Endothelial cell of umbilical vein (primary cell): ENCODE data around the gene STK24. TPM values are rescaled to one million over a fixed set of nuclear protein-coding genes. Genes with fewer than 3 reads are reported as not detected.

Experiments used
- BruUV-seq: library from RNA; stranded (reverse); fragments of 400-500 nt; replicated peaks from 2 replicates; lab custom pipeline; 2021; lab: Mats Ljungman, UMichigan
- CTCF ChIA-PET: fragments of 300-600, 350-600 bp; sonication (Branson Sonifier 250); formaldehyde crosslinking; loops from one replicate; lab custom pipeline; 2021; ENCODE audit warnings: antibody characterized with exemption, inconsistent platforms; lab: Charles Lee
- POLR2A ChIA-PET: fragments of 300-600, 350-600 bp; sonication (Branson Sonifier 250); formaldehyde crosslinking; loops from one replicate; lab custom pipeline; 2021; ENCODE audit warnings: antibody characterized with exemption, inconsistent platforms; lab: Charles Lee
- DNase-seq: peaks from one replicate; pipeline ENCODE4 v3.0.0-alpha.2; 2011; ENCODE audit warnings: low read depth, low spot score
- FAIRE-seq: peaks from 2 replicates; lab custom pipeline; 2011; peaks lifted over from hg19 to GRCh38; lab: Jason Lieb, UNC
- H2AFZ ChIP-seq: 2 replicates; pipeline ENCODE4 v1.6.0; 2012; ENCODE audit warnings: low read depth, low read length, control low read depth, inconsistent platforms
- H3K27ac ChIP-seq: 2 replicates; pipeline ENCODE4 v1.5.1; 2011; ENCODE audit warnings: low read depth, mild to moderate bottlenecking, control low read depth, low read length, moderate library complexity; ENCODE audit not compliant: insufficient read depth
- H3K27me3 ChIP-seq, 2 experiments: 2 replicates each; pipeline versions ENCODE4 v1.6.0 to v1.6.1; 2011; ENCODE audit warnings: low read length in 2 of 2, mixed read lengths in 1 of 2; ENCODE audit not compliant: control insufficient read depth in 2 of 2, insufficient read depth in 2 of 2
- H3K36me3 ChIP-seq, 2 experiments: 2 replicates in 1 of 2; 3 replicates in 1 of 2; pipeline ENCODE4 v1.5.1; 2011; ENCODE audit warnings: low read length in 2 of 2, mild to moderate bottlenecking in 1 of 2, moderate library complexity in 1 of 2; ENCODE audit not compliant: control insufficient read depth in 2 of 2, insufficient read depth in 2 of 2; ENCODE audit errors: extremely low read depth in 1 of 2
- H3K4me1 ChIP-seq: 3 replicates; pipeline ENCODE4 v1.5.1; 2011; ENCODE audit warnings: mild to moderate bottlenecking, low read length; ENCODE audit not compliant: control insufficient read depth, insufficient read depth; ENCODE audit errors: extremely low read depth
- H3K4me2 ChIP-seq: 2 replicates; pipeline ENCODE4 v1.6.1; 2011; ENCODE audit warnings: low read length, control low read depth, mixed read lengths; ENCODE audit not compliant: insufficient read depth
- H3K4me3 ChIP-seq, 3 experiments: fragments of 200-600 bp in 1 of 3; sonication (generic), shearing (Covaris generic) in 1 of 3; replicated peaks in 1 of 3; 2 replicates each; pipeline ENCODE4 v1.5.1; 2011 to 2016; ENCODE audit warnings: control low read depth in 3 of 3, low read length in 3 of 3, mild to moderate bottlenecking in 2 of 3, inconsistent platforms in 1 of 3, low read depth in 1 of 3, moderate library complexity in 1 of 3; ENCODE audit not compliant: insufficient read depth in 1 of 3
- H3K79me2 ChIP-seq: 2 replicates; pipeline ENCODE4 v1.6.0; 2012; ENCODE audit warnings: low read length, inconsistent platforms; ENCODE audit not compliant: control insufficient read depth, insufficient read depth
- H3K9ac ChIP-seq: replicated peaks from 2 replicates; pipeline ENCODE3; 2011; ENCODE audit warnings: low read length, control low read depth; ENCODE audit not compliant: insufficient read depth; ENCODE audit errors: extremely low read depth
- H3K9me1 ChIP-seq: replicated peaks from 3 replicates; pipeline ENCODE4 v1.6.0; 2011; ENCODE audit warnings: mild to moderate bottlenecking, low read length; ENCODE audit not compliant: control insufficient read depth, insufficient read depth; ENCODE audit errors: extremely low read depth
- H3K9me3 ChIP-seq: replicated peaks from 2 replicates; pipeline ENCODE4 v1.5.1; 2012; ENCODE audit warnings: low read length, inconsistent platforms; ENCODE audit not compliant: control insufficient read depth, insufficient read depth
- H4K20me1 ChIP-seq: replicated peaks from 2 replicates; pipeline ENCODE3; 2011; ENCODE audit warnings: mild to moderate bottlenecking, low read length; ENCODE audit not compliant: control insufficient read depth, insufficient read depth; ENCODE audit errors: extremely low read depth
- CTCF ChIP-seq, 2 donors: IDR thresholded peaks; 1 replicate in 1 of 2; 2 replicates in 1 of 2; pipeline ENCODE4 v1.5.1; 2011; ENCODE audit warnings: low read length in 2 of 2, mild to moderate bottlenecking in 2 of 2, moderate library complexity in 2 of 2, control low read depth in 1 of 2, inconsistent platforms in 1 of 2, low read depth in 1 of 2; ENCODE audit not compliant: insufficient read depth in 1 of 2; ENCODE audit errors: extremely low read depth in 1 of 2
- EZH2 ChIP-seq: IDR thresholded peaks from 2 replicates; pipeline ENCODE4 v1.6.1; 2012; ENCODE audit warnings: borderline replicate concordance, low read depth, mild to moderate bottlenecking, moderate library complexity, low read length, inconsistent platforms; ENCODE audit not compliant: severe bottlenecking
- FOS ChIP-seq: IDR thresholded peaks from 2 replicates; pipeline ENCODE4 v1.6.1; 2011; ENCODE audit warnings: mild to moderate bottlenecking, low read length, moderate library complexity, borderline replicate concordance; ENCODE audit not compliant: insufficient read depth
- GATA2 ChIP-seq: IDR thresholded peaks from 2 replicates; pipeline ENCODE4 v1.7.0; 2011; ENCODE audit warnings: low read depth, mild to moderate bottlenecking, moderate library complexity, mixed read lengths, low read length; ENCODE audit not compliant: insufficient read length, insufficient read depth
- JUN ChIP-seq: IDR thresholded peaks from 2 replicates; pipeline ENCODE4 v1.6.1; 2011; ENCODE audit warnings: borderline replicate concordance, low read depth; ENCODE audit not compliant: insufficient read length, insufficient read depth
- MAX ChIP-seq: IDR thresholded peaks from 2 replicates; pipeline ENCODE4 v1.6.1; 2011; ENCODE audit not compliant: insufficient read depth, insufficient read length
- MYC ChIP-seq: IDR thresholded peaks from one replicate; pipeline ENCODE4 v1.6.1; 2011; ENCODE audit warnings: mild to moderate bottlenecking, low read depth, low read length
- POLR2A ChIP-seq: IDR thresholded peaks from 2 replicates; pipeline ENCODE4 v1.6.1; 2012; ENCODE audit warnings: low read depth, mild to moderate bottlenecking, control low read depth, low read length
- POLR2AphosphoS5 ChIP-seq: IDR thresholded peaks from 2 replicates; pipeline ENCODE4 v1.6.1; 2012; ENCODE audit warnings: low read depth, mild to moderate bottlenecking, control low read depth, low read length, moderate library complexity; ENCODE audit not compliant: insufficient read depth
- dilution Hi-C: fragments of 300-500 bp; cut with MboI; formaldehyde crosslinking; loops from one replicate; pipeline ENCODE4 v1.15.0; 2019; ENCODE audit warnings: low sequenced_read_pairs; ENCODE audit not compliant: extremely low pct_ligation_motif_present
- intact Hi-C: fragments of 100-400 bp; cut with micrococcal nuclease; formaldehyde crosslinking; loops from one replicate; pipeline ENCODE4 v1.10.0; 2022
- polyA plus RNA-seq, 4 experiments: library from polyadenylated mRNA; depleted of rRNA in 3 of 4; stranded (reverse) in 3 of 4; unstranded in 1 of 4; fragments of >200 nt; gene quantifications; 2 replicates each; pipeline versions ENCODE4 v1.2.1 to v1.2.3, GENCODE V29; 2011 to 2012; ENCODE audit warnings: missing spikeins in 1 of 4
- total RNA-seq: library from RNA; stranded (reverse); gene quantifications from 2 replicates; pipeline ENCODE4 v1.2.3, GENCODE V29; 2021

The STK24 gene
- total and polyA plus RNA-seq, 2 donors (not counting 3 experiments of a cell fraction or from before 2014, with no cell fraction given), result 43.3 to 100 TPM

GRCh38 chr13:98537740-98538139 lies 39.2 kb downstream of the STK24 start:
- intact Hi-C loops, result no loop called here
- dilution Hi-C loops, result no loop called here
- ChIA-PET CTCF (interaction anchor here (1.1 to 1.6 kb wide), 2 partner anchors 71 to 89 kb away, joined by 3 to 5 read pairs; no protein-coding TSS in a partner anchor), POLR2A (interaction anchor here (0.6 kb wide), 1 partner anchor 8 kb away, joined by 5 read pairs; no protein-coding TSS in a partner anchor)
- Histone ChIP-seq H3K9me3 (no peaks in the 10 kb centered on the region), H2AFZ (no peak overlapping the region), H3K4me1 (peaks cover 15% of the 10 kb centered on the region), H3K4me2 (no peak overlapping the region), H4K20me1 (peaks cover 14% of the 10 kb centered on the region), H3K27ac (no peak overlapping the region), H3K4me3 (no peak overlapping the region), H3K27me3 (no peaks in the 10 kb centered on the region), H3K79me2 (peaks cover 98% of the 10 kb centered on the region), H3K9me1 (no peaks in the 10 kb centered on the region), H3K36me3 (peaks cover 0 to 2% of the 10 kb centered on the region in 2 experiments), H3K9ac (no peak overlapping the region)
- TF ChIP-seq JUN, result no peak
- no peak for TF ChIP-seq POLR2AphosphoS5
- TF ChIP-seq FOS, result no peak
- no peak for TF ChIP-seq POLR2A
- TF ChIP-seq CTCF (IDR thresholded peaks at IDR 0.05; ENCODE audit: extremely low read depth in 1 of 2, insufficient read depth in 1 of 2, low read depth in 1 of 2, low read length in 2 of 2), result no peak
- TF ChIP-seq EZH2, result no peak
- no peak for TF ChIP-seq GATA2
- TF ChIP-seq MYC, result no peak
- TF ChIP-seq MAX, result no peak
- no TSS peak for BruUV-seq
- DNase-seq, result no peak
- no peak for FAIRE-seq
